Measurements from ENCODE around the gene CFAP119.
A peak's percentile ranks its signal among the peaks of the same experiment; 100 is the strongest.

Gene CFAP119

GRCh38 chr16:30760577-30761426, 1.1 kb downstream of the CFAP119 start:
- no peak for DNase-seq

- DNase-seq = peak; percentile 29
These were observed 1.8 kb downstream of the CFAP119 start for GRCh38 chr16:30760001-30760559.

GRCh38 chr16:30758988-30759491, 2.8 kb downstream of the CFAP119 start:
- DNase-seq = peak; percentile 44

GRCh38 chr16:30757316-30757715, 4.5 kb downstream of the CFAP119 start:
- no peak for DNase-seq

- DNase-seq = no peak
These were observed 5.1 kb downstream of the CFAP119 start for GRCh38 chr16:30756781-30757100.

- no peak for DNase-seq
These were observed 5.7 kb downstream of the CFAP119 start for GRCh38 chr16:30755955-30756780.

GRCh38 chr16:30753596-30753995, 8.3 kb downstream of the CFAP119 start:
- DNase-seq = no peak

GRCh38 chr16:30750876-30751465, 10.9 kb downstream of the CFAP119 start:
- DNase-seq = no peak

- no peak for DNase-seq
These were observed 11.7 kb downstream of the CFAP119 start for GRCh38 chr16:30750201-30750600.

- DNase-seq = no peak
These were observed 13.0 kb downstream of the CFAP119 start for GRCh38 chr16:30748634-30749445.

- peak; percentile 99 for DNase-seq
These were observed 13.8 kb downstream of the CFAP119 start, which contains the start of gene PHKG2 for GRCh38 chr16:30747799-30748633. PHKG2 (plus strand) TSS chr16:30748425; CDS start chr16:30748821, 396 bp downstream.

- no peak for DNase-seq
These were observed 14.5 kb downstream of the CFAP119 start for GRCh38 chr16:30747331-30747730.

- peak; percentile 66 for DNase-seq
These were observed 15.2 kb downstream of the CFAP119 start for GRCh38 chr16:30746638-30747175.

GRCh38 chr16:30745082-30745481, 16.8 kb downstream of the CFAP119 start:
- no peak for DNase-seq

GRCh38 chr16:30744183-30744582, 17.7 kb downstream of the CFAP119 start:
- DNase-seq = no peak

GRCh38 chr16:30743716-30744115, 18.1 kb downstream of the CFAP119 start:
- DNase-seq = no peak

GRCh38 chr16:30741461-30741914, 20.4 kb downstream of the CFAP119 start:
- no peak for DNase-seq

- no peak for DNase-seq
These were observed 21.3 kb downstream of the CFAP119 start for GRCh38 chr16:30740364-30741251.

All from inflammatory macrophage treated with lipopolysaccharide for 4 hours (primary cell).